Calu3 (cell line): ENCODE data around the gene SLC44A5. TPM values are rescaled to one million over a fixed set of nuclear protein-coding genes. Genes with fewer than 3 reads are reported as not detected.

ENCODE experiments used
- BruUV-seq: library from RNA; stranded (reverse); fragments of 400-500 nt; replicated peaks from 2 replicates; lab custom pipeline; 2021; lab: Mats Ljungman, UMichigan
- CTCF ChIA-PET: fragments of 300-600 bp; sonication (Branson Sonifier 250); formaldehyde crosslinking; loops from one replicate; lab custom pipeline; 2022; ENCODE audit warnings: antibody characterized with exemption; lab: Charles Lee
- DNase-seq: peaks from one replicate; pipeline ENCODE4 v3.0.0; 2022
- H3K27ac Mint-ChIP-seq: one replicate; pipeline ENCODE4 v1.8.0; 2022; ENCODE audit warnings: mixed read lengths; ENCODE audit not compliant: unreplicated experiment
- H3K27me3 Mint-ChIP-seq: one replicate; pipeline ENCODE4 v1.8.0; 2022; ENCODE audit warnings: mixed read lengths; ENCODE audit not compliant: unreplicated experiment
- H3K36me3 Mint-ChIP-seq: one replicate; pipeline ENCODE4 v1.8.0; 2022; ENCODE audit warnings: mild to moderate bottlenecking, moderate library complexity, mixed read lengths; ENCODE audit not compliant: insufficient read depth, unreplicated experiment
- H3K4me1 Mint-ChIP-seq: one replicate; pipeline ENCODE4 v1.8.0; 2022; ENCODE audit warnings: mild to moderate bottlenecking, low read depth, mixed read lengths; ENCODE audit not compliant: unreplicated experiment
- H3K4me3 Mint-ChIP-seq: one replicate; pipeline ENCODE4 v1.8.0; 2022; ENCODE audit warnings: mild to moderate bottlenecking, low read depth, moderate library complexity, mixed read lengths; ENCODE audit not compliant: unreplicated experiment
- H3K9me3 Mint-ChIP-seq: one replicate; pipeline ENCODE4 v1.8.0; 2022; ENCODE audit warnings: low read depth, mixed read lengths; ENCODE audit not compliant: unreplicated experiment
- CTCF ChIP-seq: fragments of 200-600 bp; IDR thresholded peaks from one replicate; pipeline ENCODE4 v1.8.0; 2022; ENCODE audit warnings: antibody characterized with exemption; ENCODE audit not compliant: unreplicated experiment
- intact Hi-C: fragments of 100-400 bp; cut with micrococcal nuclease; formaldehyde crosslinking; loops from one replicate; pipeline ENCODE4 v1.10.0; 2022; ENCODE audit not compliant: unreplicated experiment
- total RNA-seq: library from RNA; stranded (reverse); gene quantifications from 2 replicates; pipeline ENCODE4 v1.2.3, GENCODE V29; 2022

SLC44A5 gene
- total RNA-seq, 1 experiment from 2014 or later, result 5.8 TPM

- Mint-ChIP-seq H3K4me1 (peaks cover 13% of the 10 kb centered on the region), H3K4me3 (no peak overlapping the region), H3K36me3 (no peaks in the 10 kb centered on the region), H3K9me3 (no peaks in the 10 kb centered on the region), H3K27ac (peak overlapping the region; percentile 56), H3K27me3 (no peaks in the 10 kb centered on the region)
- TF ChIP-seq CTCF, result no peak
- intact Hi-C loops, result no loop called here
- CTCF ChIA-PET, result no interaction called here
- DNase-seq, result no peak
- BruUV-seq, result no TSS peak
These were observed 51.8 kb downstream of the SLC44A5 start for GRCh38 chr1:75559136-75559535.

- no peaks in the 10 kb centered on the region for H3K27me3 Mint-ChIP-seq
- intact Hi-C loops, result no loop called here
These were observed 56.0 kb downstream of the SLC44A5 start for GRCh38 chr1:75554870-75555269.

GRCh38 chr1:75554181-75554580, 56.7 kb downstream of the SLC44A5 start:
- Mint-ChIP-seq H3K36me3 (no peaks in the 10 kb centered on the region), H3K27ac (no peak overlapping the region), H3K9me3 (no peaks in the 10 kb centered on the region), H3K4me3 (no peak overlapping the region), H3K27me3 (no peaks in the 10 kb centered on the region), H3K4me1 (peaks cover 5% of the 10 kb centered on the region)
- intact Hi-C loops, result no loop called here
- CTCF ChIA-PET, result no interaction called here
- no TSS peak for BruUV-seq
- TF ChIP-seq CTCF, result no peak
- no peak for DNase-seq

More at GRCh38 chr1:75554870-75555269, 56.0 kb downstream of the SLC44A5 start:
- TF ChIP-seq CTCF, result no peak
- CTCF ChIA-PET, result no interaction called here
- no peaks in the 10 kb centered on the region for H3K36me3 Mint-ChIP-seq
- H3K27ac Mint-ChIP-seq, result no peak overlapping the region
- H3K9me3 Mint-ChIP-seq, result no peaks in the 10 kb centered on the region
- DNase-seq, result no peak
- peaks cover 11% of the 10 kb centered on the region for H3K4me1 Mint-ChIP-seq
- no peak overlapping the region for H3K4me3 Mint-ChIP-seq
- BruUV-seq, result no TSS peak

GRCh38 chr1:75550559-75550958, 60.4 kb downstream of the SLC44A5 start:
- Mint-ChIP-seq H3K36me3 (no peaks in the 10 kb centered on the region), H3K27me3 (no peaks in the 10 kb centered on the region), H3K4me1 (no peaks in the 10 kb centered on the region), H3K9me3 (no peaks in the 10 kb centered on the region), H3K27ac (no peak overlapping the region), H3K4me3 (no peak overlapping the region)
- no TSS peak for BruUV-seq
- DNase-seq, result no peak
- intact Hi-C loops, result no loop called here
- CTCF ChIA-PET, result no interaction called here
- TF ChIP-seq CTCF, result no peak
